Progenitor cell of endocrine pancreas (in vitro differentiated cells): ENCODE measurements around the gene REXO5. TPM values are rescaled to one million over a fixed set of nuclear protein-coding genes. Genes with fewer than 3 reads are reported as not detected.

Experiments
- DNase-seq: peaks from one replicate; pipeline ENCODE4 v3.0.0; 2021; ENCODE audit warnings: low spot score; ENCODE audit not compliant: unreplicated experiment
- H3K27ac Mint-ChIP-seq: 2 replicates; pipeline ENCODE4 v1.8.0; 2021; ENCODE audit warnings: mild to moderate bottlenecking, moderate library complexity, mixed read lengths
- H3K27me3 Mint-ChIP-seq: 2 replicates; pipeline ENCODE4 v1.8.0; 2021; ENCODE audit warnings: mixed read lengths
- H3K36me3 Mint-ChIP-seq: 2 replicates; pipeline ENCODE4 v1.8.0; 2022; ENCODE audit warnings: mixed read lengths; ENCODE audit not compliant: insufficient read depth
- H3K4me1 Mint-ChIP-seq: 2 replicates; pipeline ENCODE4 v1.8.0; 2021; ENCODE audit warnings: low read depth, mixed read lengths
- H3K4me3 Mint-ChIP-seq: 2 replicates; pipeline ENCODE4 v1.8.0; 2021; ENCODE audit warnings: low read depth, mild to moderate bottlenecking, moderate library complexity, mixed read lengths
- H3K9me3 Mint-ChIP-seq: 2 replicates; pipeline ENCODE4 v1.8.0; 2021; ENCODE audit warnings: low read depth, mixed read lengths
- CTCF ChIP-seq: fragments of 200-600 bp; sonication (generic); IDR thresholded peaks from one replicate; pipeline ENCODE4 v1.5.0; 2021; ENCODE audit warnings: antibody characterized with exemption, mild to moderate bottlenecking; ENCODE audit not compliant: unreplicated experiment
- total RNA-seq: library from RNA; stranded (reverse); gene quantifications from 2 replicates; pipeline ENCODE4 v1.2.1, GENCODE V29; 2021

Gene REXO5
- total RNA-seq, 1 donor from 2014 or later, result 8.0 TPM

DNA sequence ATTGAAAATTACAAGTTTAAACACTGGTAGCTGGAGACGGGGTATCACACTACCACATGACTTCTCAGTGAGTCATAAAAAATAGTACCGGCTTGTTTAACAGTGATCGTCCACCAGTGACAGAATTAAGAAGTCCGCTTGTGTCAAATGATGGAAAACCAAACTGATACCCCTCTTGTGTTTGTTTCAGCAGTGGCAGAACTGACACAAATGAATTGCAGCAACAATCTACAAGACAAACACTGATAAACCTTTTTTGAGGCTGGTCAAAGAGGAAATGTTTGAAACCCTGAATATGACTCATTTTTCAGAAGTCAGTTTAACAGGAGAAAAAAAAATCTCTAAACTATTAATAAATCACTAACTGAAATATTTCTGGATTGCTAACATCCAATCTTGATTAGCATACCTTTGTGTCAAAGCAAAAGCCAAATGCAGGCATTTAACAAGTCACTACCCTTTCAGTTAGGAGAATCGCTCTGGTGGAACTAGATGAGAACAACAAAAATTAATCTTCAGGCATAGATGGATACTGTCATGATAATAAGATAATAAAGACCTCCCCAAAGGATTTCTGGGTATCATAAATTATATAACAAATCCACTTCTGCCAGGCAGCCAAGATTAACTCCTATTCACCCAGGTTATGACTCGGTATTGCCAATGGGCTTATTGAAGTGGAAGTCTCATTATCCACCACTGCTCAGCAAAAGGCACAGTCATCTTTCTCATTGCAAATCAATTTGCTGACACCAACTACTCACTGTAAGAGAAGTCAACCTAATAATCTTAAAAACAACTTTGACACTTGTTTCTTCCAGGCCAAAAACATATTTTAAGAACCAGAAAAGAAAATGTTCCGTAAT lies 73.1 kb downstream of the REXO5 start:
- Mint-ChIP-seq H3K27ac (peak overlapping the region; percentile 79), H3K36me3 (peaks cover 4% of the 10 kb centered on the region), H3K4me1 (peaks cover 44% of the 10 kb centered on the region), H3K4me3 (no peak overlapping the region), H3K9me3 (peaks cover 3% of the 10 kb centered on the region), H3K27me3 (no peaks in the 10 kb centered on the region)
- no peak for TF ChIP-seq CTCF
- DNase-seq, result no peak

GRCh38 chr16:20880867-20881502 lies 74.7 kb downstream of the REXO5 start:
- Mint-ChIP-seq H3K36me3 (peaks cover 7% of the 10 kb centered on the region), H3K9me3 (peaks cover 3% of the 10 kb centered on the region), H3K4me3 (no peak overlapping the region), H3K27me3 (no peaks in the 10 kb centered on the region), H3K27ac (peak overlapping the region; percentile 63), H3K4me1 (peaks cover 33% of the 10 kb centered on the region)
- DNase-seq, result no peak
- TF ChIP-seq CTCF, result no peak

DNA sequence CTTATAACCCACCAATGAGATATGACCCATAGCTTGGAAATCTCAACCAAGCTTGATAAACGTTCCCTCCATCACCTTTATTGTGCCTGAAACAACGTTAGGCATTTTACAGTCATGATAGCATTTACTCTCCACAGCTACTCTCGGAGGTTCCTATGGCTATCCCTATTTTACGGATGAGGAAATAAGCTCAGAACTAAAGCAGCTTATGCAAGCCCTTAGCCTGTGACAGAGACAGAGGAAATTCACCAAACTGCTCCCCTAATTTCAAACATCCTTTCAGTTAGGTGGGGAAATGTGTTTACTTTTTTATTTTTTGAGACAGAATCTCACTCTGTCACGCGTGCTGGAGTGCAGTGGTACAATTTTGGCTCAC lies 75.2 kb downstream of the REXO5 start:
- Mint-ChIP-seq H3K9me3 (peaks cover 3% of the 10 kb centered on the region), H3K36me3 (peaks cover 7% of the 10 kb centered on the region), H3K4me3 (no peak overlapping the region), H3K27ac (no peak overlapping the region), H3K4me1 (peaks cover 34% of the 10 kb centered on the region), H3K27me3 (no peaks in the 10 kb centered on the region)
- no peak for DNase-seq
- TF ChIP-seq CTCF, result no peak

GRCh38 chr16:20883554-20884239 lies 77.4 kb downstream of the REXO5 start:
- no peak overlapping the region for H3K27ac Mint-ChIP-seq
- no peak overlapping the region for H3K4me3 Mint-ChIP-seq
- no peak for DNase-seq
- TF ChIP-seq CTCF, result no peak
- H3K4me1 Mint-ChIP-seq, result peaks cover 42% of the 10 kb centered on the region
- peaks cover 5% of the 10 kb centered on the region for H3K36me3 Mint-ChIP-seq
- no peaks in the 10 kb centered on the region for H3K27me3 Mint-ChIP-seq
- no peaks in the 10 kb centered on the region for H3K9me3 Mint-ChIP-seq

GRCh38 chr16:20884240-20884556 lies 77.9 kb downstream of the REXO5 start:
- H3K36me3 Mint-ChIP-seq, result peaks cover 5% of the 10 kb centered on the region
- H3K4me3 Mint-ChIP-seq, result no peak overlapping the region
- no peak for DNase-seq
- H3K27ac Mint-ChIP-seq, result no peak overlapping the region
- no peaks in the 10 kb centered on the region for H3K27me3 Mint-ChIP-seq
- H3K9me3 Mint-ChIP-seq, result no peaks in the 10 kb centered on the region
- TF ChIP-seq CTCF, result no peak
- H3K4me1 Mint-ChIP-seq, result peaks cover 37% of the 10 kb centered on the region
